Colonic mucosa (tissue), 4 donors: ENCODE data around the gene TASP1. TPM values are rescaled to one million over a fixed set of nuclear protein-coding genes. Genes with fewer than 3 reads are reported as not detected.

ENCODE experiments used
- DNase-seq: peaks from one replicate; pipeline ENCODE4 v3.0.0-alpha.2; 2020
- H3K27ac ChIP-seq: fragments of 200-600 bp; one replicate; pipeline ENCODE4 v1.8.0; 2021
- H3K27me3 ChIP-seq: fragments of 200-600 bp; one replicate; pipeline ENCODE4 v1.8.0; 2021
- H3K36me3 ChIP-seq: fragments of 200-600 bp; one replicate; pipeline ENCODE4 v1.8.0; 2021
- H3K4me1 ChIP-seq: fragments of 200-600 bp; one replicate; pipeline ENCODE4 v1.8.0; 2021; ENCODE audit warnings: mild to moderate bottlenecking
- H3K4me3 ChIP-seq: fragments of 200-600 bp; one replicate; pipeline ENCODE4 v1.8.0; 2021
- H3K9ac ChIP-seq, 2 donors: one replicate each; pipeline ENCODE4 v1.7.0; 2013; ENCODE audit warnings: control low read depth in 2 of 2, low read depth in 2 of 2, low read length in 2 of 2
- H3K9me3 ChIP-seq: fragments of 200-600 bp; one replicate; pipeline ENCODE4 v1.8.0; 2021
- CTCF ChIP-seq: fragments of 200-600 bp; IDR thresholded peaks from one replicate; pipeline ENCODE4 v1.8.0; 2022; ENCODE audit warnings: antibody characterized with exemption, mild to moderate bottlenecking
- intact Hi-C: fragments of 100-400 bp; cut with DNase I; formaldehyde crosslinking; loops from one replicate; pipeline ENCODE4 v1.14.1; 2022
- total RNA-seq, 2 donors: library from RNA; stranded (reverse); fragmentation: NEBNext Ultra II Directional in 1 of 2; extraction: Animal tissue kit (Norgen Biotek cat#: 25700) in 1 of 2; gene quantifications; one replicate each; pipeline ENCODE4 v1.2.1, GENCODE V29; 2021
- donor health status: healthy.
- donor health status: DM: no; HTN: no; CAD: no.
- donor health status: DM: no; HTN: no; CAD: no.

Gene TASP1
- total RNA-seq, 2 donors from 2014 or later, result 9.4 to 12.6 TPM

- Histone ChIP-seq H3K9me3 (no peaks in the 10 kb centered on the region), H3K36me3 (no peaks in the 10 kb centered on the region), H3K4me3 (no peak overlapping the region), H3K4me1 (no peaks in the 10 kb centered on the region), H3K27me3 (no peaks in the 10 kb centered on the region), H3K9ac (no peak overlapping the region), H3K27ac (no peak overlapping the region)
- no peak for TF ChIP-seq CTCF
- intact Hi-C loops, result no loop called here
- DNase-seq, result no peak
Measured at GRCh38 chr20:13401596-13401995, 237.1 kb downstream of the TASP1 start.

- Histone ChIP-seq H3K4me3 (no peak overlapping the region), H3K9me3 (no peaks in the 10 kb centered on the region), H3K27me3 (no peaks in the 10 kb centered on the region), H3K4me1 (no peaks in the 10 kb centered on the region), H3K9ac (no peak overlapping the region), H3K27ac (no peak overlapping the region), H3K36me3 (no peaks in the 10 kb centered on the region)
- no peak for TF ChIP-seq CTCF
- intact Hi-C loops, result no loop called here
- no peak for DNase-seq
Measured at GRCh38 chr20:13400453-13400852, 238.3 kb downstream of the TASP1 start.

- H3K27me3 ChIP-seq, result no peaks in the 10 kb centered on the region
- H3K4me3 ChIP-seq, result no peak overlapping the region
- no peak overlapping the region for H3K27ac ChIP-seq
- no peak for DNase-seq
- H3K9me3 ChIP-seq, result no peaks in the 10 kb centered on the region
- no peaks in the 10 kb centered on the region for H3K36me3 ChIP-seq
- TF ChIP-seq CTCF, result no peak
- H3K9ac ChIP-seq, result no peak overlapping the region
- intact Hi-C loops, result no loop called here
- no peaks in the 10 kb centered on the region for H3K4me1 ChIP-seq
Measured at GRCh38 chr20:13397300-13397724, 241.4 kb downstream of the TASP1 start.

GRCh38 chr20:13396826-13397225, 241.9 kb downstream of the TASP1 start:
- TF ChIP-seq CTCF, result no peak
- intact Hi-C loops, result no loop called here
- Histone ChIP-seq H3K36me3 (no peaks in the 10 kb centered on the region), H3K27ac (no peak overlapping the region), H3K27me3 (no peaks in the 10 kb centered on the region), H3K9ac (no peak overlapping the region), H3K4me3 (no peak overlapping the region), H3K4me1 (no peaks in the 10 kb centered on the region), H3K9me3 (no peaks in the 10 kb centered on the region)
- no peak for DNase-seq

- intact Hi-C loops, result no loop called here
- H3K4me1 ChIP-seq, result no peaks in the 10 kb centered on the region
- no peak overlapping the region for H3K4me3 ChIP-seq
- no peaks in the 10 kb centered on the region for H3K27me3 ChIP-seq
- H3K9ac ChIP-seq, result no peak overlapping the region
- DNase-seq, result no peak
- no peaks in the 10 kb centered on the region for H3K36me3 ChIP-seq
- no peak overlapping the region for H3K27ac ChIP-seq
- H3K9me3 ChIP-seq, result no peaks in the 10 kb centered on the region
- TF ChIP-seq CTCF, result no peak
Measured at GRCh38 chr20:13396022-13396421, 242.7 kb downstream of the TASP1 start.

GRCh38 chr20:13395232-13395631, 243.5 kb downstream of the TASP1 start:
- H3K36me3 ChIP-seq, result no peaks in the 10 kb centered on the region
- no peaks in the 10 kb centered on the region for H3K4me1 ChIP-seq
- no peaks in the 10 kb centered on the region for H3K27me3 ChIP-seq
- TF ChIP-seq CTCF, result no peak
- H3K4me3 ChIP-seq, result no peak overlapping the region
- DNase-seq, result no peak
- H3K9ac ChIP-seq, result no peak overlapping the region
- H3K27ac ChIP-seq, result no peak overlapping the region
- intact Hi-C loops, result no loop called here
- H3K9me3 ChIP-seq, result no peaks in the 10 kb centered on the region
